ENCODE data around the gene ZSWIM8. TPM values are rescaled to one million over a fixed set of nuclear protein-coding genes. Genes with fewer than 3 reads are reported as not detected.
A peak's percentile ranks its signal among the peaks of the same experiment; 100 is the strongest.

ZSWIM8 gene
- polyA plus RNA-seq, 4 donors = 44.5 to 465 (median 170) TPM

- H3K27me3 ChIP-seq (ENCODE audit: control insufficient read depth in 3 of 3, insufficient read depth in 3 of 3, low read length in 3 of 3) = no peaks in the 10 kb centered on the region
- peaks cover 0 to 3% (median 0%) of the 10 kb centered on the region in 3 donors for H3K4me1 ChIP-seq (ENCODE audit: control insufficient read depth in 3 of 3, insufficient read depth in 2 of 3, low read depth in 1 of 3, low read length in 2 of 3)
- 91 to 99% (median 94%) methylated on average over 6 of the region's 6 CpGs for WGBS, 3 donors
- no peak overlapping the region for H3K27ac ChIP-seq (ENCODE audit: low read depth in 1 of 3, low read length in 2 of 3)
- FAIRE-seq (no peak), DNase-seq (no peak)
- peaks cover 22 to 83% (median 45%) of the 10 kb centered on the region in 3 donors for H3K36me3 ChIP-seq (ENCODE audit: control insufficient read depth in 3 of 3, insufficient read depth in 2 of 3, low read depth in 1 of 3, low read length in 3 of 3)
- no peak overlapping the region for H3K4me3 ChIP-seq (ENCODE audit: low read depth in 1 of 3, low read length in 3 of 3)
- no peaks in the 10 kb centered on the region for H3K9me3 ChIP-seq (ENCODE audit: control insufficient read depth in 2 of 2, insufficient read depth in 1 of 2, low read depth in 1 of 2, low read length in 1 of 2)
Measured at GRCh38 chr10:73765066-73765465, 20.3 kb upstream of the ZSWIM8 start.

GRCh38 chr10:73768881-73769280 lies 16.5 kb upstream of the ZSWIM8 start:
- no peak overlapping the region for H3K27ac ChIP-seq (ENCODE audit: low read depth in 1 of 3, low read length in 2 of 3)
- H3K4me1 ChIP-seq (ENCODE audit: control insufficient read depth in 3 of 3, insufficient read depth in 2 of 3, low read depth in 1 of 3, low read length in 2 of 3) = peaks cover 0 to 7% (median 1%) of the 10 kb centered on the region in 3 donors
- H3K27me3 ChIP-seq (ENCODE audit: control insufficient read depth in 3 of 3, insufficient read depth in 3 of 3, low read length in 3 of 3) = no peaks in the 10 kb centered on the region
- no peak overlapping the region for H3K4me3 ChIP-seq (ENCODE audit: low read depth in 1 of 3, low read length in 3 of 3)
- WGBS, 3 donors = 75 to 82% (median 81%) methylated on average over 11 of the region's 11 CpGs
- FAIRE-seq (no peak), DNase-seq (no peak)
- H3K9me3 ChIP-seq (ENCODE audit: control insufficient read depth in 2 of 2, insufficient read depth in 1 of 2, low read depth in 1 of 2, low read length in 1 of 2) = no peaks in the 10 kb centered on the region
- H3K36me3 ChIP-seq (ENCODE audit: control insufficient read depth in 3 of 3, insufficient read depth in 2 of 3, low read depth in 1 of 3, low read length in 3 of 3) = peaks cover 14 to 75% (median 27%) of the 10 kb centered on the region in 3 donors

GRCh38 chr10:73769396-73769795 lies 16.0 kb upstream of the ZSWIM8 start:
- no peaks in the 10 kb centered on the region for H3K9me3 ChIP-seq (ENCODE audit: control insufficient read depth in 2 of 2, insufficient read depth in 1 of 2, low read depth in 1 of 2, low read length in 1 of 2)
- no peak overlapping the region for H3K27ac ChIP-seq (ENCODE audit: low read depth in 1 of 3, low read length in 2 of 3)
- no peak overlapping the region for H3K4me3 ChIP-seq (ENCODE audit: low read depth in 1 of 3, low read length in 3 of 3)
- H3K4me1 ChIP-seq (ENCODE audit: control insufficient read depth in 3 of 3, insufficient read depth in 2 of 3, low read depth in 1 of 3, low read length in 2 of 3) = peaks cover 0 to 13% (median 3%) of the 10 kb centered on the region in 3 donors
- H3K27me3 ChIP-seq (ENCODE audit: control insufficient read depth in 3 of 3, insufficient read depth in 3 of 3, low read length in 3 of 3) = no peaks in the 10 kb centered on the region
- WGBS, 3 donors = 93 to 96% (median 96%) methylated on average over 5 of the region's 5 CpGs
- H3K36me3 ChIP-seq (ENCODE audit: control insufficient read depth in 3 of 3, insufficient read depth in 2 of 3, low read depth in 1 of 3, low read length in 3 of 3) = peaks cover 12 to 74% (median 25%) of the 10 kb centered on the region in 3 donors
- FAIRE-seq (no peak), DNase-seq (no peak)

GRCh38 chr10:73771722-73772280 lies 13.6 kb upstream of the ZSWIM8 start:
- no peaks in the 10 kb centered on the region for H3K9me3 ChIP-seq (ENCODE audit: control insufficient read depth in 2 of 2, insufficient read depth in 1 of 2, low read depth in 1 of 2, low read length in 1 of 2)
- peak overlapping the region; percentile 92 to 96 (median 95) for H3K27ac ChIP-seq (ENCODE audit: low read depth in 1 of 3, low read length in 2 of 3)
- DNase-seq (peak in 1 of 2 donors; percentile 64), FAIRE-seq (no peak)
- no peaks in the 10 kb centered on the region for H3K27me3 ChIP-seq (ENCODE audit: control insufficient read depth in 3 of 3, insufficient read depth in 3 of 3, low read length in 3 of 3)
- WGBS, 3 donors = 18 to 25% (median 23%) methylated on average over 17 of the region's 17 CpGs
- H3K4me3 ChIP-seq (ENCODE audit: low read depth in 1 of 3, low read length in 3 of 3) = peak overlapping the region; percentile 76 to 82 (median 77)
- peaks cover 2 to 17% (median 3%) of the 10 kb centered on the region in 3 donors for H3K4me1 ChIP-seq (ENCODE audit: control insufficient read depth in 3 of 3, insufficient read depth in 2 of 3, low read depth in 1 of 3, low read length in 2 of 3)
- peaks cover 6 to 61% (median 13%) of the 10 kb centered on the region in 3 donors for H3K36me3 ChIP-seq (ENCODE audit: control insufficient read depth in 3 of 3, insufficient read depth in 2 of 3, low read depth in 1 of 3, low read length in 3 of 3)

GRCh38 chr10:73772281-73773151 lies 12.9 kb upstream of the ZSWIM8 start:
- 0% methylated on average over 67 to 101 of the region's 101 CpGs for WGBS, 3 donors
- H3K9me3 ChIP-seq (ENCODE audit: control insufficient read depth in 2 of 2, insufficient read depth in 1 of 2, low read depth in 1 of 2, low read length in 1 of 2) = no peaks in the 10 kb centered on the region
- peaks cover 3 to 57% (median 9%) of the 10 kb centered on the region in 3 donors for H3K36me3 ChIP-seq (ENCODE audit: control insufficient read depth in 3 of 3, insufficient read depth in 2 of 3, low read depth in 1 of 3, low read length in 3 of 3)
- peaks cover 2 to 17% (median 3%) of the 10 kb centered on the region in 3 donors for H3K4me1 ChIP-seq (ENCODE audit: control insufficient read depth in 3 of 3, insufficient read depth in 2 of 3, low read depth in 1 of 3, low read length in 2 of 3)
- H3K27ac ChIP-seq (ENCODE audit: low read depth in 1 of 3, low read length in 2 of 3) = peak overlapping the region; percentile 92 to 96 (median 95)
- peak overlapping the region; percentile 76 to 82 (median 77) for H3K4me3 ChIP-seq (ENCODE audit: low read depth in 1 of 3, low read length in 3 of 3)
- no peaks in the 10 kb centered on the region for H3K27me3 ChIP-seq (ENCODE audit: control insufficient read depth in 3 of 3, insufficient read depth in 3 of 3, low read length in 3 of 3)
- DNase-seq (peak; percentile 83 to 92), FAIRE-seq (no peak)

GRCh38 chr10:73773152-73773879 lies 12.1 kb upstream of the ZSWIM8 start:
- Histone ChIP-seq H3K4me3 (ENCODE audit: low read depth in 1 of 3, low read length in 3 of 3) (peak overlapping the region; percentile 76 to 82 (median 77)), H3K9me3 (ENCODE audit: control insufficient read depth in 2 of 2, insufficient read depth in 1 of 2, low read depth in 1 of 2, low read length in 1 of 2) (no peaks in the 10 kb centered on the region), H3K36me3 (ENCODE audit: control insufficient read depth in 3 of 3, insufficient read depth in 2 of 3, low read depth in 1 of 3, low read length in 3 of 3) (peaks cover 3 to 56% (median 5%) of the 10 kb centered on the region in 3 donors), H3K27ac (ENCODE audit: low read depth in 1 of 3, low read length in 2 of 3) (peak overlapping the region; percentile 92 to 96 (median 95)), H3K4me1 (ENCODE audit: control insufficient read depth in 3 of 3, insufficient read depth in 2 of 3, low read depth in 1 of 3, low read length in 2 of 3) (peaks cover 2 to 17% (median 3%) of the 10 kb centered on the region in 3 donors), H3K27me3 (ENCODE audit: control insufficient read depth in 3 of 3, insufficient read depth in 3 of 3, low read length in 3 of 3) (no peaks in the 10 kb centered on the region)
- FAIRE-seq = no peak
- WGBS, 3 donors = 0 to 2% (median 2%) methylated on average over 29 of the region's 29 CpGs
- peak; percentile 12 to 25 for DNase-seq

- H3K27ac ChIP-seq (ENCODE audit: low read depth in 1 of 3, low read length in 2 of 3) = no peak overlapping the region
- H3K36me3 ChIP-seq (ENCODE audit: control insufficient read depth in 3 of 3, insufficient read depth in 2 of 3, low read depth in 1 of 3, low read length in 3 of 3) = peaks cover 2 to 47% (median 3%) of the 10 kb centered on the region in 3 donors
- no peaks in the 10 kb centered on the region for H3K27me3 ChIP-seq (ENCODE audit: control insufficient read depth in 3 of 3, insufficient read depth in 3 of 3, low read length in 3 of 3)
- no peak for FAIRE-seq
- H3K4me3 ChIP-seq (ENCODE audit: low read depth in 1 of 3, low read length in 3 of 3) = peak overlapping the region in 1 of 3 donors; percentile 14
- WGBS, 3 donors = 24 to 37% (median 30%) methylated on average over 5 of the region's 5 CpGs
- no peaks in the 10 kb centered on the region for H3K9me3 ChIP-seq (ENCODE audit: control insufficient read depth in 2 of 2, insufficient read depth in 1 of 2, low read depth in 1 of 2, low read length in 1 of 2)
- peaks cover 2 to 17% (median 3%) of the 10 kb centered on the region in 3 donors for H3K4me1 ChIP-seq (ENCODE audit: control insufficient read depth in 3 of 3, insufficient read depth in 2 of 3, low read depth in 1 of 3, low read length in 2 of 3)
- DNase-seq = peak; percentile 39 to 44
Measured at GRCh38 chr10:73774637-73775036, 10.8 kb upstream of the ZSWIM8 start.

- DNase-seq (no peak), FAIRE-seq (no peak)
- Histone ChIP-seq H3K36me3 (ENCODE audit: control insufficient read depth in 3 of 3, insufficient read depth in 2 of 3, low read depth in 1 of 3, low read length in 3 of 3) (peaks cover 0 to 27% (median 0%) of the 10 kb centered on the region in 3 donors), H3K9me3 (ENCODE audit: control insufficient read depth in 2 of 2, insufficient read depth in 1 of 2, low read depth in 1 of 2, low read length in 1 of 2) (no peaks in the 10 kb centered on the region), H3K4me1 (ENCODE audit: control insufficient read depth in 3 of 3, insufficient read depth in 2 of 3, low read depth in 1 of 3, low read length in 2 of 3) (peaks cover 3 to 25% (median 16%) of the 10 kb centered on the region in 3 donors), H3K27me3 (ENCODE audit: control insufficient read depth in 3 of 3, insufficient read depth in 3 of 3, low read length in 3 of 3) (no peaks in the 10 kb centered on the region), H3K27ac (ENCODE audit: low read depth in 1 of 3, low read length in 2 of 3) (no peak overlapping the region), H3K4me3 (ENCODE audit: low read depth in 1 of 3, low read length in 3 of 3) (no peak overlapping the region)
- WGBS, 3 donors = 91 to 93% (median 92%) methylated on average over 5 of the region's 5 CpGs
Measured at GRCh38 chr10:73779018-73779417, 6.4 kb upstream of the ZSWIM8 start.

Data from small intestine (tissue), 7 donors.